ENCODE results near the gene RTEL1. TPM values are rescaled to one million over a fixed set of nuclear protein-coding genes. Genes with fewer than 3 reads are reported as not detected.
"Not testable (repeated sequence)": the region's sequence is repeated elsewhere in the genome, so short reads cannot be mapped to it uniquely, and the experiment has no call there.

The RTEL1 gene
- total RNA-seq, 1 experiment from 2014 or later, result 43.0 TPM

GRCh38 chr20:63640086-63640485 lies 18.0 kb upstream of the RTEL1 start:
- Histone ChIP-seq H3K36me3 (ENCODE audit: low read depth, low read length) (no peaks in the 10 kb centered on the region), H3K4me3 (ENCODE audit: low read length) (no peak overlapping the region), H4K20me1 (ENCODE audit: low read length) (no peaks in the 10 kb centered on the region), H3F3A (ENCODE audit: low read length, unreplicated experiment) (no peaks in the 10 kb centered on the region), H3K27ac (ENCODE audit: low read length) (no peak overlapping the region), H3K27me3 (ENCODE audit: low read length) (no peaks in the 10 kb centered on the region), H3K9ac (ENCODE audit: low read length) (no peak overlapping the region), H3K9me3 (ENCODE audit: low read length) (no peaks in the 10 kb centered on the region), H3K79me2 (ENCODE audit: low read length) (no peaks in the 10 kb centered on the region), H3K4me1 (ENCODE audit: insufficient read depth, low read length) (peaks cover 6% of the 10 kb centered on the region), H3K4me2 (ENCODE audit: low read length) (no peak overlapping the region), H3K9me2 (replicated peaks; ENCODE audit: low read length) (no peaks in the 10 kb centered on the region), H2AFZ (ENCODE audit: low read length) (no peak overlapping the region)
- DNase-seq, result no peak
- CTCF ChIA-PET, result no interaction called here
- intact Hi-C loops (cut with micrococcal nuclease), result loop anchor here (5.0 kb wide), 2 partner anchors 58 to 103 kb away; partner anchors contain the start of gene PTK6
- TF ChIP-seq EZH2phosphoT487 (IDR thresholded peaks at IDR 0.05; ENCODE audit: borderline replicate concordance, low read length) (no peak), EZH2 (IDR thresholded peaks at IDR 0.05; ENCODE audit: low read length, unreplicated experiment) (no peak), CTCF (conservative IDR thresholded peaks at IDR 0.05; ENCODE audit: low read depth, low read length) (no peak)
- no peak for ATAC-seq
- no TSS peak for BruUV-seq (replicated peaks)
- POLR2A ChIA-PET (ENCODE audit: unreplicated experiment), result no interaction called here

GRCh38 chr20:63640686-63641085 lies 17.4 kb upstream of the RTEL1 start:
- H4K20me1 ChIP-seq (ENCODE audit: low read length); H3K36me3 ChIP-seq (ENCODE audit: low read depth, low read length); H3F3A ChIP-seq (ENCODE audit: low read length, unreplicated experiment); H3K9me3 ChIP-seq (ENCODE audit: low read length); H3K9me2 ChIP-seq (replicated peaks; ENCODE audit: low read length); H3K27me3 ChIP-seq (ENCODE audit: low read length); BruUV-seq (replicated peaks); H3K4me1 ChIP-seq (ENCODE audit: insufficient read depth, low read length); DNase-seq; H3K79me2 ChIP-seq (ENCODE audit: low read length); H2AFZ ChIP-seq (ENCODE audit: low read length); ATAC-seq; H3K27ac ChIP-seq (ENCODE audit: low read length): not testable (repeated sequence)
- intact Hi-C loops (cut with micrococcal nuclease), result loop anchor here (5.0 kb wide), 2 partner anchors 58 to 103 kb away; partner anchors contain the start of gene PTK6
- Histone ChIP-seq H3K9ac (ENCODE audit: low read length) (peak overlapping the region; percentile 68; the same call in 1 of the 2 replicates), H3K4me2 (ENCODE audit: low read length) (peak overlapping the region; percentile 84), H3K4me3 (ENCODE audit: low read length) (peak overlapping the region; percentile 49)
- CTCF ChIA-PET, result interaction anchor here (1.5 to 1.9 kb wide), 3 partner anchors 42 to 224 kb away, joined by 3 to 76 read pairs (median 9); partner anchors contain the start of genes PTK6 and TPD52L2
- POLR2A ChIA-PET (ENCODE audit: unreplicated experiment), result interaction anchor here (0.6 to 1.8 kb wide), 2 partner anchors 14 to 333 kb away, joined by 7 to 9 read pairs; partner anchors contain the start of gene GMEB2

- Histone ChIP-seq H3K36me3 (ENCODE audit: low read depth, low read length) (no peaks in the 10 kb centered on the region), H4K20me1 (ENCODE audit: low read length) (no peaks in the 10 kb centered on the region), H3K9me2 (replicated peaks; ENCODE audit: low read length) (no peaks in the 10 kb centered on the region), H3K4me1 (ENCODE audit: insufficient read depth, low read length) (peaks cover 6% of the 10 kb centered on the region), H3K9ac (ENCODE audit: low read length) (peak overlapping the region; percentile 68), H3K9me3 (ENCODE audit: low read length) (no peaks in the 10 kb centered on the region), H3K27ac (ENCODE audit: low read length) (peak overlapping the region; percentile 41; the same call in 1 of the 2 replicates), H3F3A (ENCODE audit: low read length, unreplicated experiment) (no peaks in the 10 kb centered on the region), H3K27me3 (ENCODE audit: low read length) (no peaks in the 10 kb centered on the region), H3K4me2 (ENCODE audit: low read length) (peak overlapping the region; percentile 84), H3K79me2 (ENCODE audit: low read length) (no peaks in the 10 kb centered on the region), H2AFZ (ENCODE audit: low read length) (peak overlapping the region; percentile 83), H3K4me3 (ENCODE audit: low read length) (peak overlapping the region; percentile 71)
- TF ChIP-seq EZH2phosphoT487 (IDR thresholded peaks at IDR 0.05; ENCODE audit: borderline replicate concordance, low read length), result no peak
- no peak for TF ChIP-seq CTCF (conservative IDR thresholded peaks at IDR 0.05; ENCODE audit: low read depth, low read length)
- TF ChIP-seq EZH2 (IDR thresholded peaks at IDR 0.05; ENCODE audit: low read length, unreplicated experiment), result no peak
- intact Hi-C loops (cut with micrococcal nuclease), result loop anchor here (5.0 kb wide), 2 partner anchors 59 to 104 kb away; partner anchors contain the start of gene PTK6
- peak; percentile 53 for ATAC-seq
- ChIA-PET POLR2A (ENCODE audit: unreplicated experiment) (interaction anchor here (0.5 to 1.8 kb wide), 14 partner anchors 14 to 847 kb away, joined by 3 to 24 read pairs (median 7); partner anchors contain the start of genes GMEB2, HELZ2, PPDPF and PTK6), CTCF (interaction anchor here (0.6 to 1.9 kb wide), 12 partner anchors 14 to 1141 kb away, joined by 3 to 76 read pairs (median 4); partner anchors contain the start of genes GMEB2, PTK6, RTEL1 and TNFRSF6B)
- BruUV-seq (replicated peaks), result TSS peak; percentile 75
- DNase-seq, result peak; percentile 45
Measured at GRCh38 chr20:63641146-63641791, 16.8 kb upstream of the RTEL1 start.
